IMR-90 (cell line): Measurements from ENCODE around the gene MTFR1L. TPM values are rescaled to one million over a fixed set of nuclear protein-coding genes. Genes with fewer than 3 reads are reported as not detected.

Experiments
- ATAC-seq: fragments of 200-7000 bp; cut with Tn5 transposase; 2 replicates; pipeline ENCODE4 v1.9.1; 2020; ENCODE audit warnings: low read depth, mild to moderate bottlenecking, moderate library complexity
- BruUV-seq: library from RNA; stranded (reverse); fragments of 400-500 nt; replicated peaks from 2 replicates; lab custom pipeline; 2021; lab: Mats Ljungman, UMichigan
- CTCF ChIA-PET: fragments of 300-600 bp; formaldehyde crosslinking; extraction: SDS; loops from one replicate; lab custom pipeline; 2021; ENCODE audit warnings: antibody characterized with exemption; lab: Yijun Ruan, JAX
- POLR2A ChIA-PET: fragments of 300-600 bp; sonication (Branson Sonifier 250); formaldehyde crosslinking; loops from one replicate; lab custom pipeline; 2022; ENCODE audit warnings: antibody characterized with exemption; ENCODE audit not compliant: unreplicated experiment; lab: Charles Lee
- DNase-seq: peaks from one replicate; pipeline ENCODE4 v3.0.0; 2013
- H2AFZ ChIP-seq: replicated peaks from 2 replicates; pipeline ENCODE3; 2013; ENCODE audit warnings: low read length, mild to moderate bottlenecking; ENCODE audit not compliant: poor library complexity
- H2AK5ac ChIP-seq: 2 replicates; pipeline ENCODE4 v1.6.1; 2013; ENCODE audit warnings: low read depth, low read length, inconsistent platforms
- H2AK9ac ChIP-seq: replicated peaks from 2 replicates; pipeline ENCODE3; 2013; ENCODE audit warnings: mild to moderate bottlenecking, low read depth, low read length, moderate library complexity; ENCODE audit not compliant: poor library complexity
- H2BK120ac ChIP-seq: 2 replicates; pipeline ENCODE4 v1.6.1; 2013; ENCODE audit warnings: low read depth, low read length, inconsistent platforms
- H2BK15ac ChIP-seq: 3 replicates; pipeline ENCODE4 v1.6.1; 2013; ENCODE audit warnings: low read depth, low read length, inconsistent platforms
- H2BK20ac ChIP-seq: 2 replicates; pipeline ENCODE4 v1.6.1; 2013; ENCODE audit warnings: low read depth, mild to moderate bottlenecking, inconsistent platforms, low read length, moderate library complexity
- H2BK5ac ChIP-seq: 2 replicates; pipeline ENCODE4 v1.6.1; 2013; ENCODE audit warnings: mild to moderate bottlenecking, low read depth, low read length, inconsistent platforms; ENCODE audit not compliant: poor library complexity, severe bottlenecking
- H3K14ac ChIP-seq: replicated peaks from 2 replicates; pipeline ENCODE4 v1.6.1; 2013; ENCODE audit warnings: low read depth, low read length, inconsistent platforms
- H3K18ac ChIP-seq: 2 replicates; pipeline ENCODE4 v1.6.1; 2013; ENCODE audit warnings: low read depth, low read length, control low read depth
- H3K23ac ChIP-seq: 2 replicates; pipeline ENCODE4 v1.6.1; 2013; ENCODE audit warnings: low read depth, low read length, inconsistent platforms
- H3K27ac ChIP-seq: 2 replicates; pipeline ENCODE4 v1.5.1; 2013; ENCODE audit warnings: mild to moderate bottlenecking, control low read depth, low read length; ENCODE audit not compliant: insufficient read depth
- H3K27me3 ChIP-seq: 2 replicates; pipeline ENCODE4 v1.6.1; 2013; ENCODE audit warnings: low read length; ENCODE audit not compliant: control insufficient read depth, insufficient read depth
- H3K36me3 ChIP-seq: 2 replicates; pipeline ENCODE4 v1.6.1; 2013; ENCODE audit warnings: low read length, mixed read lengths; ENCODE audit not compliant: control insufficient read depth, insufficient read depth
- H3K4ac ChIP-seq: 2 replicates; pipeline ENCODE4 v1.6.1; 2013; ENCODE audit warnings: low read depth, low read length, inconsistent platforms
- H3K4me1 ChIP-seq: 2 replicates; pipeline ENCODE4 v1.6.1; 2013; ENCODE audit warnings: low read length, mixed read lengths; ENCODE audit not compliant: control insufficient read depth, insufficient read depth
- H3K4me2 ChIP-seq: 2 replicates; pipeline ENCODE4 v1.6.1; 2013; ENCODE audit warnings: low read depth, mild to moderate bottlenecking, control low read depth, low read length, moderate library complexity
- H3K4me3 ChIP-seq: 2 replicates; pipeline ENCODE4 v1.5.1; 2013; ENCODE audit warnings: low read depth, mild to moderate bottlenecking, control low read depth, low read length, moderate library complexity; ENCODE audit not compliant: insufficient read depth
- H3K56ac ChIP-seq: 2 replicates; pipeline ENCODE4 v1.6.1; 2013; ENCODE audit warnings: low read length, inconsistent platforms; ENCODE audit not compliant: insufficient read depth; ENCODE audit errors: extremely low read depth
- H3K79me1 ChIP-seq, 2 experiments: 2 replicates each; pipeline ENCODE4 v1.6.1; 2013; ENCODE audit warnings: low read length in 2 of 2, inconsistent platforms in 1 of 2, low read depth in 1 of 2
- H3K9ac ChIP-seq: 2 replicates; pipeline ENCODE4 v1.6.1; 2013; ENCODE audit warnings: low read depth, low read length, control low read depth
- H3K9me1 ChIP-seq: 2 replicates; pipeline ENCODE4 v1.6.1; 2013; ENCODE audit warnings: low read length, inconsistent platforms; ENCODE audit not compliant: insufficient read depth
- H3K9me3 ChIP-seq: 2 replicates; pipeline ENCODE4 v1.6.1; 2013; ENCODE audit warnings: low read length; ENCODE audit not compliant: control insufficient read depth, insufficient read depth
- H4K20me1 ChIP-seq: 2 replicates; pipeline ENCODE4 v1.6.1; 2013; ENCODE audit warnings: low read length, inconsistent platforms; ENCODE audit not compliant: insufficient read depth
- H4K5ac ChIP-seq: 2 replicates; pipeline ENCODE4 v1.6.1; 2013; ENCODE audit warnings: mild to moderate bottlenecking, low read depth, low read length, control low read depth
- H4K8ac ChIP-seq, 2 experiments: 2 replicates each; pipeline ENCODE4 v1.6.1; 2013; ENCODE audit warnings: low read depth in 2 of 2, low read length in 2 of 2, control low read depth in 1 of 2, inconsistent platforms in 1 of 2
- H4K91ac ChIP-seq: 2 replicates; pipeline ENCODE4 v1.6.1; 2013; ENCODE audit warnings: low read depth, low read length, inconsistent platforms; ENCODE audit not compliant: insufficient read depth
- BHLHE40 ChIP-seq: fragments of 150-350 bp; IDR thresholded peaks from 2 replicates; pipeline ENCODE4 v1.6.1; 2016; ENCODE audit warnings: mild to moderate bottlenecking, low read depth, low read length
- CEBPB ChIP-seq: IDR thresholded peaks from 2 replicates; pipeline ENCODE4 v1.6.1; 2012; ENCODE audit warnings: low read depth, low read length, improper control_type of control experiment
- CHD1 ChIP-seq: IDR thresholded peaks from 2 replicates; pipeline ENCODE4 v1.6.1; 2012; ENCODE audit warnings: low read depth, low read length, improper control_type of control experiment
- CTCF ChIP-seq: conservative IDR thresholded peaks from 2 replicates; pipeline ENCODE4 v1.5.1; 2012; ENCODE audit warnings: mild to moderate bottlenecking, low read depth, low read length, improper control_type of control experiment
- ELK1 ChIP-seq: fragments of 150-350 bp; IDR thresholded peaks from 2 replicates; pipeline ENCODE4 v1.6.1; 2016; ENCODE audit warnings: low read depth, mild to moderate bottlenecking, low read length, moderate library complexity, borderline replicate concordance
- FOS ChIP-seq: fragments of 150-350 bp; IDR thresholded peaks from 2 replicates; pipeline ENCODE4 v1.6.1; 2016; ENCODE audit warnings: low read depth, low read length
- MAFK ChIP-seq: IDR thresholded peaks from 2 replicates; pipeline ENCODE4 v1.6.1; 2012; ENCODE audit warnings: low read depth, low read length, improper control_type of control experiment
- MAZ ChIP-seq: IDR thresholded peaks from 2 replicates; pipeline ENCODE4 v1.6.1; 2012; ENCODE audit warnings: low read depth, mild to moderate bottlenecking, low read length, improper control_type of control experiment, moderate library complexity, borderline replicate concordance
- MXI1 ChIP-seq: IDR thresholded peaks from 2 replicates; pipeline ENCODE4 v1.6.1; 2012; ENCODE audit warnings: low read depth, mild to moderate bottlenecking, low read length, moderate library complexity, borderline replicate concordance
- NFE2L2 ChIP-seq: fragments of 150-350 bp; IDR thresholded peaks from 2 replicates; pipeline ENCODE4 v1.6.1; 2016; ENCODE audit warnings: low read depth, mild to moderate bottlenecking, low read length
- POLR2A ChIP-seq: IDR thresholded peaks from 2 replicates; pipeline ENCODE4 v1.6.1; 2012; ENCODE audit warnings: mild to moderate bottlenecking, low read depth, low read length
- RAD21 ChIP-seq: IDR thresholded peaks from 2 replicates; pipeline ENCODE4 v1.6.1; 2012; ENCODE audit warnings: low read length, improper control_type of control experiment
- RCOR1 ChIP-seq: IDR thresholded peaks from 2 replicates; pipeline ENCODE4 v1.6.1; 2012; ENCODE audit warnings: mild to moderate bottlenecking, low read length, improper control_type of control experiment; ENCODE audit not compliant: insufficient replicate concordance
- RFX5 ChIP-seq: IDR thresholded peaks from 2 replicates; pipeline ENCODE4 v1.8.0; 2012; ENCODE audit warnings: low read depth, mild to moderate bottlenecking, low read length, moderate library complexity
- SMC3 ChIP-seq: fragments of 150-350 bp; IDR thresholded peaks from 2 replicates; pipeline ENCODE4 v1.6.1; 2016; ENCODE audit warnings: low read depth, mild to moderate bottlenecking, antibody characterized with exemption, low read length, moderate library complexity
- USF2 ChIP-seq: fragments of 150-350 bp; IDR thresholded peaks from 2 replicates; pipeline ENCODE4 v1.6.1; 2017; ENCODE audit warnings: mild to moderate bottlenecking, antibody characterized with exemption, low read length, low read depth
- WGBS, 2 experiments: methylation state at CpG; one replicate each; pipeline versions ENCODE4 v1.1.5 to v1.1.7; 2013; ENCODE audit warnings: missing lambda C conversion rate in 2 of 2; ENCODE audit not compliant: insufficient read length in 1 of 2; ENCODE audit errors: extremely low coverage in 2 of 2; 5-methylcytosine and 5-hydroxymethylcytosine counted together
- dilution Hi-C: fragments of 300-500 bp; cut with HindIII; formaldehyde crosslinking; loops from one replicate; pipeline ENCODE4 v1.14.3; 2018; ENCODE audit warnings: low sequenced_read_pairs; ENCODE audit not compliant: unreplicated experiment
- in situ Hi-C: fragments of 300-500 bp; cut with MboI; formaldehyde crosslinking; loops from 3 replicates; pipeline ENCODE4 v1.14.3; 2019; ENCODE audit warnings: low sequenced_read_pairs, inconsistent platforms, mixed read lengths
- intact Hi-C: fragments of 100-400 bp; cut with micrococcal nuclease; formaldehyde crosslinking; loops from 2 replicates; pipeline ENCODE4 v1.10.0; 2022
- polyA plus RNA-seq, 3 experiments: library from polyadenylated mRNA; depleted of rRNA; stranded (reverse); fragments of >200 nt; gene quantifications; 2 replicates each; pipeline ENCODE4 v1.2.3, GENCODE V29; 2012; ENCODE audit warnings: low replicate concordance in 1 of 3
- total RNA-seq: library from RNA; depleted of rRNA; stranded (reverse); fragments of >200 nt; gene quantifications from 2 replicates; pipeline ENCODE4 v1.2.3, GENCODE V29; 2012

The MTFR1L gene
- total and polyA plus RNA-seq, 2 of the 4 experiments (the other 2 are of a cell fraction) = 69.1 to 69.7 TPM

GRCh38 chr1:25781130-25781433 lies 38.7 kb upstream of the MTFR1L start:
- POLR2A ChIA-PET = no interaction called here
- dilution Hi-C loops = no loop called here
- intact Hi-C loops = no loop called here

More at GRCh38 chr1:25781130-25781433, 38.7 kb upstream of the MTFR1L start:
- Histone ChIP-seq H3K9me1 (peaks cover 2% of the 10 kb centered on the region; the same call in 1 of the 2 replicates), H2BK15ac (no peak overlapping the region), H2AK5ac (no peak overlapping the region), H2AK9ac (no peak overlapping the region), H3K27ac (no peak overlapping the region), H4K5ac (no peak overlapping the region), H3K4me1 (peaks cover 9% of the 10 kb centered on the region), H2BK20ac (no peak overlapping the region), H4K20me1 (no peaks in the 10 kb centered on the region; the same call in 1 of the 2 replicates), H3K79me1 (no peaks in the 10 kb centered on the region), H2AFZ (no peak overlapping the region), H3K4me2 (no peak overlapping the region), H3K4ac (no peak overlapping the region), H4K8ac (no peak overlapping the region), H3K18ac (no peak overlapping the region), H3K4me3 (no peak overlapping the region), H3K9me3 (no peaks in the 10 kb centered on the region), H2BK120ac (no peak overlapping the region), H4K91ac (no peak overlapping the region), H3K56ac (no peak overlapping the region), H3K9ac (no peak overlapping the region), H2BK5ac (no peak overlapping the region), H3K27me3 (no peaks in the 10 kb centered on the region), H3K36me3 (peaks cover 20% of the 10 kb centered on the region; the same call in 1 of the 2 replicates), H3K14ac (no peak overlapping the region), H3K23ac (no peak overlapping the region)
- ATAC-seq (no peak), DNase-seq (no peak)
- CTCF ChIA-PET = no interaction called here
- in situ Hi-C loops = no loop called here
- no peak for TF ChIP-seq MAFK
- no peak for TF ChIP-seq USF2
- TF ChIP-seq POLR2A = no peak
- no peak for TF ChIP-seq MAZ
- no peak for TF ChIP-seq ELK1
- TF ChIP-seq SMC3 = no peak
- no peak for TF ChIP-seq CEBPB
- no peak for TF ChIP-seq RFX5
- no peak for TF ChIP-seq FOS
- TF ChIP-seq RCOR1 = no peak
- no peak for TF ChIP-seq NFE2L2
- TF ChIP-seq RAD21 = no peak
- TF ChIP-seq BHLHE40 = no peak
- no peak for TF ChIP-seq MXI1
- TF ChIP-seq CTCF = no peak
- no peak for TF ChIP-seq CHD1
- WGBS, 2 experiments = no CpG with 5 or more reads among the region's 3 CpGs
- BruUV-seq = no TSS peak
